CD1c-positive myeloid dendritic cell (primary cell): ENCODE data around the gene JCAD.
"Not testable (repeated sequence)": the region's sequence is repeated elsewhere in the genome, so short reads cannot be mapped to it uniquely, and the experiment has no call there.

Experiments
- DNase-seq: peaks from one replicate; pipeline ENCODE4 v3.0.0-alpha.2; 2016; ENCODE audit errors: extremely low spot score

Gene JCAD

DNA sequence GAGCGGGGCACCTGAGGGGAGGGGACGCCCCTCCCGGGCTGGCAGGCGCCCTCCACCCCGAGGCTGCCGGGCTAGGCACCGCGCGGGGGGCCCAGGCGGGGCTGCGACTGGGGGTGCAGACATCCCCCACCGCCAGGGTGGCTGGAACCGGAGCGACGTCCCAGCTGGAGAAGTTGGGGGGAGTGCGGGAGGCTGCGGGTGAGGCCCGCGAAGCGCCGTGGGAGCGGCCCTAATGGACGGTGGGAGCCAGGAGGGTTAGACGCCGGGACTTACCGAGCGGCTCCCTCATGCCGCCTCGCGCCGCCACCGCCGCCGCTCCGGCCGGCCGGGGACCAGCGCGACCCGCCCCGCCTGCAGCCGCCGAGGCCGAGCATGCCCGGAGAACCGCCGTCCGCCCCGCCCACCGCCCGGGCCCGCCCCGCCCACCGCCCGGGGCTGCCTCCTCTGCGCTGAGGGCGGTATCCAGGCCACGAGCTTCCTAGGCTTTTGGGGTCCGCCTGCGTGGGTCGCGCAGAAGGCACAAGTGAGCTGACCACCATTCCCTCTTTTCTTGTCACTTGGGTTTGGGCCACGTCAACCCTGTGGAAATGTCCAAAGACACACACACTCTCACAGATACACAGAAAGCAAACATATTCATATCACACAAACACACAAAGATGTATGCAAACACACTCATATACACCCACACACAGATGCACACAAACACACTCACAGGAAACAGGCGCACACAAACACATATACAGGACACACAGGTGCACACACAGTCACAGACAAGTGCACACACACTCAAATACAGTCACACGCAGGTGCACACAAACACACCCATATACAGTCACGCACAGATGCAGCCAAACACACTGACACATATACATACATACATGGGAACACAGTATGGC lies at the start of gene JCAD:
Gene JCAD, minus strand, starts transcription at position 378 of the 899 bp plus-strand sequence. CDS start 11,774 bp downstream, outside the sequence.
- peak; percentile 41 for DNase-seq

GRCh38 chr10:30106987-30107386 lies 47.6 kb upstream of the JCAD start:
- no peak for DNase-seq

DNA sequence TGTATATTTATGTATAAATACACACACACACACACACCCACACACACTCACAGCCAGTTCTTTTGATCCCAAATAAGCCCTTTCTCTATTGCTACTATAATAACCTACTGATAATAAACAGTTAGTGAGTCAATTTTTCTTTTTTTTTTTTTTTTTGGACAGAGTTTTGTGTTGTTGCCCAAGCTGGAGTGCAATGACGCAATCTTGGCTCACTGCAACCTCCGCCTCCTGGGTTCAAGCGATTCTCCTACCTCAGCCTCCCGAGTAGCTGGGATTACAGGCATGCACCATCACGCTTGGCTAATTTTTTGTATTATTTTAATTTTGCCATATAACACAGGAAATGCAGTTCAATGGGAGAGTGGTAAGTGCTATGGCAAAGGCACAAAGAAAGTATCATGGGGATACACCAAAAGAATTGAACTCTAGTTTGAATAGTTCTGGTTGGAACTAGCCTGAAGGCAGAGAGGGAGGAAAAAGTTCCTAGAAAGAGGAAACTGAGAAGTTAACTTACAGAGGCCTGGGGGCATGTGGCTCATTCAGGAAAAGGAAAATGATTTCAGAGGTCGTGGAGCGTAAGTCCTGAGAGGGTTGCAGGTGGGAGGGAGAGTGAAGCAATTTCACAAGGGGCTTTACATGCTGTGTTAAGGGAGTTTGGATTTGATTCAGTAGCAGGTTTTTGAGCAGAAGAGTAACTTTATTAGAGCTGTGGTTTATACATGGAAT lies 44.4 kb upstream of the JCAD start:
- no peak for DNase-seq

GRCh38 chr10:30099706-30100105 lies 40.3 kb upstream of the JCAD start:
- not testable (repeated sequence) for DNase-seq

- no peak for DNase-seq
Observed at GRCh38 chr10:30099101-30099500, 39.7 kb upstream of the JCAD start.

DNA sequence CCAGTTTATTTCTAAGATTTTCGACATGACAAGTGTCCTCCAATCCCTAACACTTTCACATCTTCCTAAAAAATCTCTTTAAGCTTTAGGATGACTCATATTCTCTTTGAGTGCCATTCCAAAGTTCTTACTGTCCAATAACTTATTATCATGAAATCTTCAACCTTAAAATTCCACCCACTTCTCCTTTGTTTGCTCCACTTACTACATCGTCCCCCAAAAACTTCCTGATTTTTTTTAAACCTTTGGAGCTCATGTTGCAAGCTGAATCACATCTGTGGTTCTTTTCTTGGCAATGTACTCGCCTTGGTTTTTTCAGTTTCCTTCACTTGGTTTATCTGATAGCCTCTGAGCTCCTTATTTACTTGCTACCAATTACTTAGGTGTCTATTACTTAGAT lies 39.2 kb upstream of the JCAD start:
- DNase-seq: peak; percentile 30

GRCh38 chr10:30096564-30096963 lies 37.2 kb upstream of the JCAD start:
- DNase-seq: no peak

GRCh38 chr10:30095631-30096422 lies 36.4 kb upstream of the JCAD start:
- no peak for DNase-seq

DNA sequence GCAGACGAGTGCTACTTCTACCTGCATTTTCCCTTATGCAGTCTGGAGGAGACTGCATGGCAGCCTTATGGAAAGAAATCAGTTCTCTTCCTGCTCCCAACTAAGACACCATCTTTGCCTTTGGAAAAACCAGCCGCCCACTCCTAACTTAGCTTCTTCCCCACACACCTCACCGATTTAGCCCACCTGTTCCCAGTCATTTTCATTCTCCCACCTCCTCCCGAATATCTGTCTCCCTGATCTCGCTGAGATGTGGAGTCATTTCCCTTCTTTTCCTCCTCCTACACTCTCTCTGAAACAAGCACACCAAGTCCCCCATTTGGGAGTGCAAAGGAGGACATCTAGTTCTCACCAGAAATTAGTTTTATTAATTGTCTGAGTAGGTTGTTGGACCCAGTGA lies 35.2 kb upstream of the JCAD start:
- DNase-seq: no peak

GRCh38 chr10:30093303-30093950 lies 34.0 kb upstream of the JCAD start:
- DNase-seq: no peak

DNA sequence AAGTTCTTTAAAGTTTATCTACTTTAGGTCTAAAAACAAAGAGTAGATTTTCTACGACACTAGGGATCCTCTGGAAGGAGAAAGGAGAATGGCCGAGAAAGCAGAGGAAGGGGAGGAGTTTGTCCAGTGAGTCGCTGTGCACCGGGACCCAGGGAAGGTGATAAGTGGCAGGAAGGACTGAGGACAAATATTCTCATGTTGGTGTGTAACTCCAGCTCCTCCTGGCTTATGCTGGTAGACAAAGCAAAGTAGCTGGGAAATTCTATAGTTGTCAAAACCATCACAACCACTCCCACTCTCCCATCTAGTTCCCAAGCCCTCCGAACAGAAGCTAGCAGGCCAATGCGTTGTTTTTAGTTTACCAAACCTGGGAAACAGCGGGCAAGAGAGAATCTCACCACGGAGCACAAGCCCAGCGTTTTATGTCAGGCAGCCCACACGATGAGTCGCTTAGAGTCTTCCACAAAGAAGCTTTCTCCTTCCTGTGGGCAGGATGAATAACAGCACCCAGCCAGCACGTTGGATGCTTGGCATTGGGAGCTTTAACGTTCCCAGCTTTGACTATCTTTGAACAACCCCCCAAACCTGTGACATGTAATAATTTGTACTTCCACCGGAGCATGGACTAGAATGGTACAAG lies 32.9 kb upstream of the JCAD start:
- DNase-seq: no peak

- DNase-seq: no peak
Observed at GRCh38 chr10:30091136-30091535, 31.8 kb upstream of the JCAD start.

DNA sequence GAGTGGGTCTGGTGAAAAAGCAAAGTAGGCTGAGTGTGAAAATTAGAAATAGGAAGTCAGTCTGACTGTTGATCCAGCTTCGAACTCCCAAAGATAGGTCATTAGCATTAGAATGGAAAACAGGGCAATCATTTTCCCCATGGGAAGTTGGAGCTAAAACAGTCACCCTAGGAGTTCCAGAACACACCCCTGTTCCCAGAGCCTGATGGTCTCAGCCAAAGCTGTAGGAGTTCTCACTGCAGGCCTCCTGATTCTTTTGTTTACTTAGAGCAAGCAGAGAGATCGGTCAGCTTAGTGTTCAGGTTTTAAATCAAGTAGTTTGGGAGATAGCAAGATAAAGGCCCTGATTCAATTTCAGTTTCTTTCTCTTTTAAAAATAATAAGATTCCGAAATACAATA lies 28.8 kb upstream of the JCAD start:
- no peak for DNase-seq

- DNase-seq: no peak
Observed at GRCh38 chr10:30083934-30084333, 24.5 kb upstream of the JCAD start.

GRCh38 chr10:30081182-30081581 lies 21.8 kb upstream of the JCAD start:
- no peak for DNase-seq

DNA sequence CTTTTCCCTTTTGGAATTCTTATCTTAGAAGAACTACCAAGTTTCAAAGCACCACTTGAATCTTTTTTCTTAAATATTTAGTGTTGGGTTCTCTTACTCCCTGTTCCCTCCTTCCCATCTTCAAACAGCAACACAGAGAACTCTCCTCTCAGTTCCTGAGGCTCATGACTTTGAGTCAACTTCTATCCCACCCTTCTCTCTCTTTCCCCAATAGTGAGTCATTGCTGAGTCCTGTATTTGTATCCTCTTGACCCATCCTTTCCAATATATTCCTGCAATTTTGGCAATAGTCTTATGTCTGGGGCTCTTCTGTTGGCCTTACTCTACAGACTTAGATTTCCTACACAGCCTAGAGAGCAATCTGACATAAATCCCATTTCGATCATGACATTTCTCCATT lies 20.8 kb upstream of the JCAD start:
- no peak for DNase-seq

DNA sequence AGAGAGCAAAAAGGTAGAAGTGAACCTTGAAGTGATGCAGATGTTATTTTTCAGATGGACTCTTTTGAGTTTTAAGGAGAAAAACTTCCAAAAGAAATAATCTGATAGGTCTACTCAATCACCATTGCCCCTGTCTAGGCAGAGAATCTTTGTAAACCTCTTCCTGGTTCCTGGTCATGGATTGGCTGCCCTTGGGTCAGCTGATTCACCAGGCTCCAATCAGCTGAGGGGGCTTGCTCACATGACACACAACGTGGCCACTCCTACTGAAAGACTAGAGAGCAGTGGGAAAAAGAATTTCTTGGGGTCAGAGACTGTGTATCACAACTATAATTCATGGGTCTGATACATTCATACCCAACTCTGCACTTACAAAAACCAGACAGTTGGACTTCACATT lies 20.0 kb upstream of the JCAD start:
- no peak for DNase-seq

GRCh38 chr10:30075481-30075880 lies 16.1 kb upstream of the JCAD start:
- DNase-seq: no peak

DNA sequence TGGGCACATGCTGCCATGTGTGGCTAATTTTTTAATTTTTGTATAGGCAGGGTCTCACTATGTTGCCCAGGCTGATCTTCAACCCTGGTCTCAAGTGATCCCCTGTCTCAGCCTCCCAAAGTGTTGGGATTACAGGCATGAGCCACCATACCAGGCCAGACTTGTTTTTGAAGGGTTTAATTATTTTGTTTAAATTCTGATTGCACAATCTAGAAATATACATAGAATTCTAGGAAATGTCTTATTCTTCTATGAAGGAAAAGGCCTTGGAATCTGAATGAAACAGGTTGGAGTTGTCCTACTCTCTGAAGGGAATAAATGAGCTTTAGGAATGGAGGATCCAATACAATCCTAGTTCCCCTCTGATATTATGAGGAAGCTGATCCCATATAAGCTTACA lies 15.5 kb upstream of the JCAD start:
- no peak for DNase-seq

DNA sequence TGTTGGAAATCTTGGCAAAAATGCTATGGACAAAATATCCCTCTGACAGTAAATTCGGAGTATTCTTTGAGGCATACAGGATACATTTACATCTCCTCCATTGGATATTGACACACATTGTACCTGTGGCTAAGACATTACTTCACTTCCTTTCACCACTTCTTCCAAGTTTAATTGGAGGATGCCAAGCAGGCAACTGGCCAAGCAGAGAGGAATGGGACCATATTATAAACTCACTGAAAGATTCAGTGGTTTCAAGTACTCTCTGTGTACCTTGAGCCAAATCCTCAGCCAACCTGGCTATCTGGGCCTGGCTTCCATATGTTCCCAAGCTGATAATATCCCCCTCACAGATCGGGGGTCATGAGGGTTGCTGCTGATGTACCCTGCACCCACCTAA lies 14.7 kb upstream of the JCAD start:
- DNase-seq: no peak

- DNase-seq: no peak
Observed at GRCh38 chr10:30073767-30074060, 14.3 kb upstream of the JCAD start.
